GM10266 (cell line): ENCODE data around the gene ZMIZ1.

Experiments
- DNase-seq: peaks from one replicate; pipeline ENCODE4 v3.0.0; 2012; ENCODE audit errors: extremely low spot score
- TF ChIP-seq, protein P1 (sequence below): IDR thresholded peaks from 2 replicates; pipeline ENCODE4 v1.5.1; 2012; ENCODE audit warnings: mild to moderate bottlenecking, low read depth; ENCODE audit not compliant: control insufficient read depth, insufficient read depth; ENCODE audit errors: missing control alignments

The ZMIZ1 gene

GRCh38 chr10:79354141-79354540 lies 285.4 kb downstream of the ZMIZ1 start:
- DNase-seq = no peak
- TF ChIP-seq, protein P1, sequence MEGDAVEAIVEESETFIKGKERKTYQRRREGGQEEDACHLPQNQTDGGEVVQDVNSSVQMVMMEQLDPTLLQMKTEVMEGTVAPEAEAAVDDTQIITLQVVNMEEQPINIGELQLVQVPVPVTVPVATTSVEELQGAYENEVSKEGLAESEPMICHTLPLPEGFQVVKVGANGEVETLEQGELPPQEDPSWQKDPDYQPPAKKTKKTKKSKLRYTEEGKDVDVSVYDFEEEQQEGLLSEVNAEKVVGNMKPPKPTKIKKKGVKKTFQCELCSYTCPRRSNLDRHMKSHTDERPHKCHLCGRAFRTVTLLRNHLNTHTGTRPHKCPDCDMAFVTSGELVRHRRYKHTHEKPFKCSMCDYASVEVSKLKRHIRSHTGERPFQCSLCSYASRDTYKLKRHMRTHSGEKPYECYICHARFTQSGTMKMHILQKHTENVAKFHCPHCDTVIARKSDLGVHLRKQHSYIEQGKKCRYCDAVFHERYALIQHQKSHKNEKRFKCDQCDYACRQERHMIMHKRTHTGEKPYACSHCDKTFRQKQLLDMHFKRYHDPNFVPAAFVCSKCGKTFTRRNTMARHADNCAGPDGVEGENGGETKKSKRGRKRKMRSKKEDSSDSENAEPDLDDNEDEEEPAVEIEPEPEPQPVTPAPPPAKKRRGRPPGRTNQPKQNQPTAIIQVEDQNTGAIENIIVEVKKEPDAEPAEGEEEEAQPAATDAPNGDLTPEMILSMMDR = no peak

- DNase-seq = no peak
- TF ChIP-seq, protein P1 = no peak
Observed at GRCh38 chr10:79354615-79355014, 285.8 kb downstream of the ZMIZ1 start.

GRCh38 chr10:79355420-79356017 lies 286.8 kb downstream of the ZMIZ1 start:
- no peak for DNase-seq
- TF ChIP-seq, protein P1 = no peak

DNA sequence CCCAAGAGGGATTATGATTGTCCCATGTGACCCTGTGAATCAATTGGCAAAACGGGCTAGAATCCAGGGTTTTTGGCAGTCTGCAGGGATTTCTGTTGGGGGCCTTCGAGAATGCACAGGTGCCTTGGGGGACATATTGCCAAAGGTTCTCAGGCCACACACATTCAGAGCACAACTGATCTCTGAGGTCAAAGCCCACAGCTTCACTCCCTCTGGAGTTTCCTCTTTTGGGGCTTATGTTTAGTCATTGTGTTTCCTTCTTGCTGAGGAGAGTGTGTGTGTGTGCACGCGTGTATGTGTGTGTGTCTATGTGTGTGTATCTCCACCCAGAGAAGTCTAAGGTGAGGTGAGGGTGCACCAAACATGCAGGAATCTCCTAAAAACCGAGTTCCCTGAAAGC lies 287.3 kb downstream of the ZMIZ1 start:
- no peak for DNase-seq
- TF ChIP-seq, protein P1 = no peak

DNA sequence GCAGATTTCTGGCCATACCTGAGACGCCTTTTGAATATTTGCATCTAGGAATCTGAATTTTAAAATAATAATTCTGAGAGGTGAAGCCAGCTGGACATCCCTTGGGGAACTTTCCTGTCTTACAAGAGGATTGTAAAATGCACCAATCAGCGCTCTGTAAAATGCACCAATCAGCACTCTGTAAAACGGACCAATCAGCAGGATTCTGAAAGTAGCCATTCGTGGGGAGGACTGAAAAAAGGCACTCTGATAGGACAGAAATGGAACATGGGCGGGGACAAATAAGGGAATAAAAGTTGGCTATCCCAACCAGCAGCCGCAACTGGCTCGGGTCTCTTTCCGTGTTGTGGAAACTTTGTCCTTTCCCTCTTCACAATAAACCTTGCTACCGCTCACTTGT lies 288.4 kb downstream of the ZMIZ1 start:
- DNase-seq = no peak

DNA sequence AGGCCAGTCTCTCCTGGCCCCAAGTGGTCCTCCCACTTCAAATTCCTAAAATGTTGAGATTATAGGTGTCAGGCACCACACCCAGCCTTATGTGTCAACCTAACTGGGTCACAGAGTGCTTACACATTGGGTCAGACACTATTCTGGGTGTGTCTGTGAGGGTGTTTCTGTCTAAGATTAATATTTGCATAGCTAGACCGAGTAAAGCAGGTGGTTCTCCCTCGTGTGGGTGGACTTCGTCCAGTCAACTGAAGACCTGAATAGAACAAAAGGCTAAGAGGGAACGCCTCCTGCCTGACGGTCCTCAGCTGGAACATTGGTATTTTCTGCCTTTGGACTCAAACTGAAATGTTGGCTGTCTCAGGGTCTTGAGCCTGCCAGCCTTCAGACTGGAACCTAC lies 290.0 kb downstream of the ZMIZ1 start:
- TF ChIP-seq, protein P1 = no peak
- DNase-seq = no peak

More for the DNA sequence above, 288.4 kb downstream of the ZMIZ1 start:
- TF ChIP-seq, protein P1 = no peak

- TF ChIP-seq, protein P1 = no peak
Observed at GRCh38 chr10:79359816-79360498, 291.2 kb downstream of the ZMIZ1 start.

More at GRCh38 chr10:79359816-79360498, 291.2 kb downstream of the ZMIZ1 start:
- DNase-seq = no peak
